HepG2 (cell line): ENCODE data around the gene DDR2. TPM values are rescaled to one million over a fixed set of nuclear protein-coding genes. Genes with fewer than 3 reads are reported as not detected.

Experiments used
- ATAC-seq: fragments of 200-7000 bp; cut with Tn5 transposase; 3 replicates; pipeline ENCODE4 v1.9.1; 2020; ENCODE audit warnings: mild to moderate bottlenecking, moderate library complexity
- BruUV-seq: library from RNA; stranded (reverse); fragments of 400-500 nt; replicated peaks from 2 replicates; lab custom pipeline; 2021; lab: Mats Ljungman, UMichigan
- CTCF ChIA-PET: fragments of 300-600 bp; formaldehyde crosslinking; extraction: SDS; loops from one replicate; lab custom pipeline; 2021; ENCODE audit warnings: low total read pairs, inconsistent platforms, low intra/inter-chr PET ratio; lab: Yijun Ruan, JAX
- POLR2A ChIA-PET: fragments of 350-600 bp; sonication (Branson Sonifier 250); formaldehyde crosslinking; loops from one replicate; lab custom pipeline; 2020; ENCODE audit warnings: antibody characterized with exemption, inconsistent platforms; lab: Yijun Ruan, JAX
- DNase-seq: peaks from one replicate; pipeline ENCODE4 v3.0.0-alpha.2; 2015; ENCODE audit warnings: low spot score
- FAIRE-seq: peaks from 3 replicates; lab custom pipeline; 2011; peaks lifted over from hg19 to GRCh38; lab: Jason Lieb, UNC
- H2AFZ ChIP-seq: one replicate; pipeline ENCODE4 v1.6.1; 2011; ENCODE audit warnings: low read length, inconsistent platforms
- H3K27ac ChIP-seq: fragments of 300-600 bp; 3 replicates; pipeline ENCODE4 v1.8.0; 2011; ENCODE audit warnings: mixed run types, mild to moderate bottlenecking, mixed read lengths, low read length, inconsistent platforms; ENCODE audit not compliant: insufficient read depth; ENCODE audit errors: extremely low read length
- H3K27me3 ChIP-seq, 2 experiments: fragments of 200-600 bp in 1 of 2; 2 replicates in 1 of 2; 3 replicates in 1 of 2; pipeline versions ENCODE4 v1.6.0 to v1.8.0; 2011; ENCODE audit warnings: low read length in 2 of 2, mild to moderate bottlenecking in 2 of 2, moderate library complexity in 2 of 2, inconsistent platforms in 1 of 2; ENCODE audit not compliant: insufficient read depth in 2 of 2, control insufficient read depth in 1 of 2
- H3K36me3 ChIP-seq, 2 experiments: fragments of 200-600 bp in 1 of 2; replicated peaks in 1 of 2; 2 replicates in 1 of 2; 3 replicates in 1 of 2; pipeline versions ENCODE4 v1.5.1 to v1.8.0; 2011; ENCODE audit warnings: low read length in 2 of 2, inconsistent platforms in 1 of 2; ENCODE audit not compliant: insufficient read depth in 2 of 2, control insufficient read depth in 1 of 2
- H3K4me1 ChIP-seq: 2 replicates; pipeline ENCODE4 v1.5.1; 2012; ENCODE audit warnings: low read length, inconsistent platforms; ENCODE audit not compliant: insufficient read depth
- H3K4me2 ChIP-seq: 2 replicates; pipeline ENCODE4 v1.6.0; 2011; ENCODE audit warnings: low read depth, low read length, inconsistent platforms
- H3K4me3 ChIP-seq, 3 experiments: fragments of 200-600 bp in 1 of 3; sonication (generic), shearing (Covaris generic) in 1 of 3; replicated peaks in 1 of 3; 2 replicates each; pipeline ENCODE4 v1.5.1; 2011 to 2016; ENCODE audit warnings: low read length in 3 of 3, inconsistent platforms in 2 of 3, low read depth in 2 of 3, mild to moderate bottlenecking in 2 of 3, control low read depth in 1 of 3, mixed read lengths in 1 of 3; ENCODE audit not compliant: insufficient read depth in 1 of 3
- H3K79me2 ChIP-seq: one replicate; pipeline ENCODE4 v1.6.1; 2011; ENCODE audit warnings: low read length, inconsistent platforms; ENCODE audit not compliant: insufficient read depth
- H3K9ac ChIP-seq: 2 replicates; pipeline ENCODE4 v1.6.0; 2011; ENCODE audit warnings: mild to moderate bottlenecking, low read depth, low read length, inconsistent platforms; ENCODE audit not compliant: insufficient read depth
- H3K9me3 ChIP-seq: 2 replicates; pipeline ENCODE4 v1.5.1; 2012; ENCODE audit warnings: mild to moderate bottlenecking, low read length
- H4K20me1 ChIP-seq: 2 replicates; pipeline ENCODE4 v1.6.0; 2011; ENCODE audit warnings: inconsistent platforms, mild to moderate bottlenecking, low read length, moderate library complexity; ENCODE audit not compliant: insufficient read depth
- FOXP1 ChIP-seq, 2 experiments: fragments of 450-650 bp in 1 of 2; IDR thresholded peaks; 2 replicates each; pipeline ENCODE4 v1.6.1; 2017 to 2018; ENCODE audit warnings: antibody characterized with exemption in 1 of 2
- HES4 ChIP-seq: sonication (generic); formaldehyde crosslinking; IDR thresholded peaks from 2 replicates; pipeline ENCODE4 v1.9.0; 2021; ENCODE audit warnings: mild to moderate bottlenecking, missing genetic modification reagents, borderline replicate concordance
- HMGXB4 ChIP-seq, 2 experiments: sonication (generic) in 1 of 2; formaldehyde crosslinking in 1 of 2; IDR thresholded peaks; 2 replicates each; pipeline versions ENCODE4 v1.4.0 to v1.6.1; 2018 to 2020; ENCODE audit warnings: missing genetic modification reagents in 2 of 2, borderline replicate concordance in 1 of 2, low read depth in 1 of 2, mild to moderate bottlenecking in 1 of 2, missing biosample characterization in 1 of 2
- HNF4A ChIP-seq: sonication (generic); formaldehyde crosslinking; IDR thresholded peaks from 2 replicates; pipeline ENCODE4 v1.4.0; 2020; ENCODE audit warnings: missing genetic modification reagents
- NFE2L1 ChIP-seq: sonication (generic); formaldehyde crosslinking; IDR thresholded peaks from 2 replicates; pipeline ENCODE4 v1.4.0; 2020; ENCODE audit warnings: missing genetic modification reagents, mild to moderate bottlenecking, borderline replicate concordance
- PRMT3 ChIP-seq: sonication (generic); formaldehyde crosslinking; IDR thresholded peaks from 2 replicates; pipeline ENCODE4 v1.8.1; 2022; ENCODE audit warnings: low read depth, mild to moderate bottlenecking, moderate library complexity, missing genetic modification reagents, borderline replicate concordance
- SOX13 ChIP-seq, 3 experiments: fragments of 450-650 bp in 1 of 3; sonication (generic) in 1 of 3; formaldehyde crosslinking in 1 of 3; IDR thresholded peaks in 2 of 3; conservative IDR thresholded peaks in 1 of 3; 2 replicates each; pipeline versions ENCODE4 v1.5.0 to v1.6.1; 2016 to 2020; ENCODE audit warnings: antibody characterized with exemption in 1 of 3, mild to moderate bottlenecking in 1 of 3, missing compliant biosample characterization in 1 of 3, missing genetic modification reagents in 1 of 3, moderate library complexity in 1 of 3
- WGBS: methylation state at CpG from one replicate; pipeline ENCODE4 v1.1.6; 2017; ENCODE audit warnings: low lambda C conversion rate; 5-methylcytosine and 5-hydroxymethylcytosine counted together
- in situ Hi-C: cut with HindIII; loops from 2 replicates; pipeline ENCODE4 v1.10.0; 2017; ENCODE audit warnings: low pct_unique_long_range_greater_than_20kb; ENCODE audit not compliant: extremely low pct_ligation_motif_present
- intact Hi-C: fragments of 100-400 bp; cut with micrococcal nuclease; formaldehyde crosslinking; loops from one replicate; pipeline ENCODE4 v1.10.0; 2022; ENCODE audit not compliant: unreplicated experiment
- polyA plus RNA-seq, 8 experiments: library from polyadenylated mRNA; depleted of rRNA in 3 of 8; stranded (reverse) in 7 of 8; unstranded in 1 of 8; fragments of >200 nt; fragmentation: Illumina TruSeq in 4 of 8; extraction: Trizol in 4 of 8; gene quantifications; 2 replicates each; pipeline versions ENCODE4 v1.2.1 to v1.2.3, GENCODE V29; 2011 to 2016; ENCODE audit warnings: low read depth in 4 of 8, missing spikeins in 1 of 8, mixed read lengths in 1 of 8; ENCODE audit not compliant: insufficient read depth in 1 of 8
- total RNA-seq, 5 experiments: library from RNA; depleted of rRNA; stranded (reverse); fragments of >200 nt; fragmentation: Illumina TruSeq; extraction: Trizol; gene quantifications; 2 replicates each; pipeline ENCODE4 v1.2.3, GENCODE V29; 2016; ENCODE audit warnings: low read depth in 1 of 5

DDR2 gene
- total and polyA plus RNA-seq, 2 of the 13 experiments (the other 11 are each of a cell fraction or from before 2014, with no cell fraction given) = 0.36 to 0.38 TPM

GRCh38 chr1:162612606-162613400 lies 19.5 kb upstream of the DDR2 start:
- WGBS = 60% methylated on average over 8 of the region's 8 CpGs
- Histone ChIP-seq H3K36me3 (no peaks in the 10 kb centered on the region), H3K9ac (no peak overlapping the region), H3K4me1 (peaks cover 19% of the 10 kb centered on the region), H3K4me2 (peak overlapping the region; percentile 31), H3K9me3 (peaks cover 16% of the 10 kb centered on the region), H2AFZ (no peak overlapping the region), H3K27ac (no peak overlapping the region), H3K4me3 (no peak overlapping the region), H3K27me3 (no peaks in the 10 kb centered on the region), H3K79me2 (no peaks in the 10 kb centered on the region), H4K20me1 (no peaks in the 10 kb centered on the region)
- CTCF ChIA-PET = interaction anchor here (1.3 to 2.8 kb wide), 3 partner anchors 144 to 219 kb away, joined by 3 to 25 read pairs (median 4); no protein-coding TSS in a partner anchor
- intact Hi-C loops (loop anchor here (1.0 to 5.0 kb wide), 3 partner anchors 119 to 187 kb away; no protein-coding TSS in a partner anchor), in situ Hi-C loops (no loop called here)
- TF ChIP-seq HMGXB4 (CRISPR knock-in tag; IDR thresholded peaks at IDR 0.05; ENCODE audit: borderline replicate concordance in 1 of 2, low read depth in 1 of 2) (0 out of 4 replicates have a peak, but pooled peaks of 1 of the 2 experiments have one; percentile 1), NFE2L1 (CRISPR knock-in tag) (no peak), PRMT3 (CRISPR knock-in tag) (0 out of 2 replicates have a peak, but pooled peaks have one; percentile 4), HNF4A (CRISPR knock-in tag) (0 out of 2 replicates have a peak, but pooled peaks have one; percentile 8), SOX13 (IDR thresholded peaks at IDR 0.05) (no peak), SOX13 (CRISPR knock-in tag; conservative IDR thresholded peaks at IDR 0.05 in 1 of 2, IDR thresholded peaks at IDR 0.05 in 1 of 2) (peak in 1 of 2 experiments; percentile 45; a peak in 1 of 4 replicates), HES4 (CRISPR knock-in tag) (no peak), FOXP1 (IDR thresholded peaks at IDR 0.05) (no peak), FOXP1 (CRISPR knock-in tag; IDR thresholded peaks at IDR 0.05) (peak; percentile 18; the same call in 1 of the 2 replicates)
- peak; percentile 58 for ATAC-seq
- POLR2A ChIA-PET = no interaction called here
- no TSS peak for BruUV-seq
- DNase-seq = peak; percentile 4
- no peak for FAIRE-seq
